NCI-H2196 treated with DMSO at 0.1 percent for 48 hours (cell line): ENCODE measurements around the gene LARP7.
"Not testable (repeated sequence)": the region's sequence is repeated elsewhere in the genome, so short reads cannot be mapped to it uniquely, and the experiment has no call there.

ENCODE experiments used
- DNase-seq: peaks from one replicate; lab custom pipeline; 2025; ENCODE audit not compliant: unreplicated experiment; lab: John Stamatoyannopoulos, UW

LARP7 gene

DNA sequence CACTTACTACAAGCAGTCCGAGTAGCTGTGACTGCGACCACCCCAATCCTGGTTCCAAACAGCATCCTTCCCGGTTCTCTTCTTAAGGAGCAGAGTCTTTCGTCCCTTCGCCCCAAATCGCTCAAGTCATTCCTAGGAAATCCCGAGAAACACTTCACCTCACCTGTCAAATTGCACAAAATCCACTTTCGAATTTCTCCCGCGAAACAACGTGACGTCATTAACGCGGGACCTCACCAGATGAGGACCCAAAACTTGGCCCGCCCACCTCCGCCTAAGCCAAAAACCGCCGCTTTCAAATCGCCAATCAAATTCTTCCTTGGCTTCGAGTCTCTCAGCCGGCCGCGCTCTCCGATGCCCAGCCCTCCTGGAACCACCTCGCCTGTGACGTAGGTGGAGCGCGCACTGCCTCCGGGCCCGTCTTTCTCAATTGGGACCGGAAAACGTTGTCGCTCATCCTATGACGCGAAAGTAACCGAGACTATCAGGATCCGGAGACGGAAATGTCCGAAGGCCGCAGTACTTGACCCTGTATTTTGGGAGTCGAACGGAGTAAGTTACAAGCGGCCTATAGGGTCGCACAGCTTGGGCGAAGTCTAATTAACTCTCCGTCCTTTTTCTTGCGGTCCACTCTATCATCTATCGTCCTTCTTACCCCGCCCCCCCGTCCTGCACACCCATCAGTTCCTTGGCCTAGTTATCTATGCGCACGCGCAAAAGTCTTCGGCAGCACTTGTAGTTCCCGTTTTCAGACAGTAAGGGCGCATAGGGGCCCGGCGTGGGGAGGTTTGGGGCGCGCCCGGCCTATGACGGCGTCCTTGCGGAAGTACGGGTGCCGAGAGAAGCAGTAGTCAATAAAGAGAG is at the start of gene LARP7, which contains the start of gene ZGRF1:
Gene LARP7, plus strand, starts transcription at position 456 of the 864 bp plus-strand sequence. CDS start 7,527 bp downstream, outside the sequence.
Gene ZGRF1, minus strand, starts transcription at position 222 of the 864 bp plus-strand sequence. CDS start 3,733 bp downstream, outside the sequence.
- peak; percentile 84 for DNase-seq

DNA sequence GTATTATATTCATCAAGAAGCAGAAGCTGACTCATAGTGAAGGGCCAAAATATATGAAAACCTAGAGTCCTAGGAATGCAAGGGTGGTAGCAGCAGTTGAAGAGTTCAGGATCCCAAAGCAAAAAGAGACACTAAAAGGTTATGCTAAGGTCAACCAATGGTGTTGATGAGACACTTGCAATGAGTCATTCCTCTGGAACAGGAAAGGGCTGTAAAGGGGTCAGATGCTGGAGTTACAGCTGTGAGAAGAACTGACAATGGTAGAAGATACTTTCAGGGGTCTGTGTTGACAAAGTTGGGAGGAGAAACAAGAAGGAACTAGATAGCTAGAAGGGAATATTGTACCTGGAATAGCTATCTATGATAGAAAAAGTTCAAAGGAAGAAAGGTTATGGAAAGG is 47.7 kb upstream of the LARP7 start:
- no peak for DNase-seq

DNA sequence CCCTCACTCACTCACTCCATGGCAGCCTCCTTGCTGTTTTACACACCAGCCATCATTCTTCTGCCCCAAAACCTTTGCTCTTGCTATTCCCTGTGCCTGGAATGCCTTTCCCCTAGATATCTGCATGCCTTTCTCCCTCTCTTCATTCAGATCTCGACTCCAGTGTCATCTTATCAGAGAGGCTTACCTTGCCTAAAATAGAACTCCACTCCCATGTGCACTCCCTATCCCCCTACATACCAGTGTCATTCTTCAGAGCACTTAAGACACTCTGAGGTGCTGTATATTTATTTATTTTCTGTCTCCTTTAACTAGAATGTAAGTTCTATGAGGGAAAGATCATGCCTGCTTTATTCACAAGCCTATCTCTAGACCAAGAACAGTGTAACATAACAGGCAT is 45.4 kb upstream of the LARP7 start:
- no peak for DNase-seq

DNA sequence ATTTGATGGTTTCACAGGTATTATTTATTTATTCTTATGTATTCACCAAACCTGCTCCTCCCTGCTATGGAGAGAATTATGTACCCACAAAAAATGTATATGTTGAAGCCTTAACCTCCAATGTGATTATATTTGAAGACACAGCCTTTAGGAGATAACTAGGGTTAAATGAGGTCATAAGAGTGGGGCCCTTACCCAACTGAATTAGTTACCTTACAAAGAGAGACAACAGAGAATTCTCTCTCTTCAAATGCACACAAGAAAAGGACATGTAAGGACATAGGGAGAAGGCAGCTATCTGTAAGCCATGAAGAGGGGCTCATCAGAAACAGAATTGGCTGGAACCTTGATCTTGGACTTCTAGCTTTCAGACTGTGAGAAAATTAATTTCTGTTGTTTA is 44.2 kb upstream of the LARP7 start:
- no peak for DNase-seq

DNA sequence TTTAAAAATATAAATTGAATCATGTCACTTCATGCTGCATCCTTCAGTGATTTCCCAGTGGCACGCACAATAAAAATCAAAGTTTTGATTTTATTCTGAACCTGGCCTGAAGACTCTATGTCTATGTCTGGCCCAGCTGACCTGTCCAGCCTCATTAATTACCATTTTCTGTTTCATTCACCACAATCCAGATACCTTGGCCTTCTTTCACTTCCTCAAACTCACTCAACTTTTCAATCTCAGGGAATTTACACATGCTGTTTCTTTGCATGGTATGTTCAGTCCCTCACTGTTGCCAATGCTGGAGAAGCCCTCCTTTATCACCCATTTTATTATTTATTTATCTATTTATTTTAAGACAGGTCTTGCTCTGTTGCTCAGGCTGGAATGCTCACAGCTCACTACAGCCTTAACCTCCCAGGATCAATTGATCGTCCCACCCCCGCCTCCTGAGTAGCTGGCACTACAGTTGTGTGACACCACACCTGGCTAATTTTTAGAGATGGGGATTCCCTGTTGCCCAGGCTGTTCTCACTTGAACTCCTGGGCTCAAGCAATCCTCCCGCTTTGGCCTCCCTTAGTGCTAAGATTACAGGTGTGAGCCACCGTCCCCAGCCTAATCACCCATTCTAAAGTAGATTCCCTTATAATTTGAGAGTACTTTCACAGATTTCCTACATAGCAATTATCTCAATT is 43.4 kb upstream of the LARP7 start:
- DNase-seq: no peak

DNA sequence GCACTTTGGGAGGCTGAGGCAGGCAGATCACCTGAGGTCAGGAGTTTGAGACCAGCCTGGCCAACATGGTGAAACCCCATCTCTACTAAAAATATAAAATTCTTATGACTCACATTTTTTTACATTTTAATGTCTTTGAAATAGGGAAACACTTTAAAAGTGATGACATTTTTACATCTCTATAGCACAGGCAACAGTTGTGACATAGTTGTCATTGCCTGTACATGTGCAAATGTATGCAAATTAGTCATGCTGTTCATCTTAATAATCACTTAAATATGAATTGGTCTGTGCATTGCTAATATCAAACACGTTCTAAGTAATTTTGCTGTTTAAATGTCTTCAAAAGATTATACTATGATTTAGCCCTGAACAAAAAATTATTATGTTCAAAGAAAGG is 42.0 kb upstream of the LARP7 start:
- no peak for DNase-seq

DNA sequence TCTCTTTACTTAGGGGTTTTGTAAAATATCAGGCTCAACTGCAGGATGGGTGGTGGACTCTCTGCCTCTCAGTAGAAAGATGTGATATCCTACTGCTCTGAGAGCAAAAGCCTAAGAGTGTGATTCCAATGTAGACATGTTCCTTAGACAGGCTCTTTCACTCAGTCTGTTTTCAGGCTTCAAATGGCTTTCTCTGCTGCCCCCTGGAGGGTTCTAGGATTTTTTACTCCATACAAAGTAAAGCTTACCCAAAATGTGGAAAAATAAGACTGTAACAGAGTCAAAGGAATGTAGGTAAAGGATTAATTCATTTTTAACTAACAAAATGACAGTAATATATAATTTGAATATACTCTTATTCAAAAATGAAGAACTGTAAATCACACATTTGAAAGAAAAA is 32.4 kb upstream of the LARP7 start:
- DNase-seq: peak; percentile 6

DNA sequence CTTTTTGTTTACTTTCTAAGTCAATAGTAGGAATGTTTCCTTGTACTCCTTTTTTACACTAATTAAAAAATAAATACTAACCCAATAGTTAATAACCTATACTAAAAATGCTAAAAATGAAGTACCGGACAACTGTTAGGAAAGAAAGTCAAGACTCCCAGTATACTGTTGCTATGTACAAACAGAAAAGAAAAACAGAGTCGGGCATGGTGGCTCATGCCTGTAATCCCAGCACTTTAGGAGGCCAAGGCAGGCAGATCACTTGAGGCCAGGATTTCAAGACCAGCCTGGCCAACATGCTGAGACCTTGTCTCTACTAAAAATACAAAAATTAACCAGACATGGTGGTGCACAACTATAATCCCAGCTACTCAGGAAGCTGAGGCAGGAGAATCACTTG is 24.1 kb upstream of the LARP7 start:
- not testable (repeated sequence) for DNase-seq

DNA sequence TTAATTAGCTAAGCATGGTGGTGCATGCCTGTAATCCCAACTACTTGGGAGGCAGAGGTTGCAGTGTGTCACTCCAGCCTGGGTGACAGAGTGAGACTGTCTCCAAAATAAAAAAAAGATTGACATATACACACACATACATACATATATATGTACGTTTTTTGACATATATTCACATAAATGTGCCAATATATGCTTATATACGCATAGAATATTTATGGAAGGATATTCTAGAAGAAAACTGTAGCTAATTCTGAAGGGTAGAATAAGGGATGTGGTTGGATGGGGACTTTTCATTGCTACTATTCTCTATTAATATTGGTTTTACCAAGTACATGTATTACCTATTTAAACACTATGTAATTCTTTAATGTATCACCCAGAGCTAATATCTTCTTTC is 20.0 kb upstream of the LARP7 start:
- no peak for DNase-seq

DNA sequence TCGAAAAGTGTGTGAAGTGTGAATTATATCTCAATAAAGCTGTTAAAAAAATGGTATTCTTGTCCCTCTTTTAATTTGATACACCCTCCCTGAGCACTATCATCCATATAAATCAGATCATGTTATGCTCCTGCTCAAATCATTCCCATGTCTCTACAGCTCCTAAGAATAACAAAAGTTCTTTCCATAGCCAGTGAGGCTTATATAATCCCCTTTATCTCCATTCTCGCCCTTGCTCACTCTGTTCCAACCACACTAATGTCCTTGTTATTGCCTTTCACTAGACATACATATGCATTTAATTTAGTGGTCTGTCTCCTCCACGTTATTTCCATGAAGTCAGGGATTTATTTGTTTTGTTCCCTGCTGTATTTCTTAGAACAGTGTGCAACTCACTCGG is 10.7 kb upstream of the LARP7 start:
- no peak for DNase-seq

DNA sequence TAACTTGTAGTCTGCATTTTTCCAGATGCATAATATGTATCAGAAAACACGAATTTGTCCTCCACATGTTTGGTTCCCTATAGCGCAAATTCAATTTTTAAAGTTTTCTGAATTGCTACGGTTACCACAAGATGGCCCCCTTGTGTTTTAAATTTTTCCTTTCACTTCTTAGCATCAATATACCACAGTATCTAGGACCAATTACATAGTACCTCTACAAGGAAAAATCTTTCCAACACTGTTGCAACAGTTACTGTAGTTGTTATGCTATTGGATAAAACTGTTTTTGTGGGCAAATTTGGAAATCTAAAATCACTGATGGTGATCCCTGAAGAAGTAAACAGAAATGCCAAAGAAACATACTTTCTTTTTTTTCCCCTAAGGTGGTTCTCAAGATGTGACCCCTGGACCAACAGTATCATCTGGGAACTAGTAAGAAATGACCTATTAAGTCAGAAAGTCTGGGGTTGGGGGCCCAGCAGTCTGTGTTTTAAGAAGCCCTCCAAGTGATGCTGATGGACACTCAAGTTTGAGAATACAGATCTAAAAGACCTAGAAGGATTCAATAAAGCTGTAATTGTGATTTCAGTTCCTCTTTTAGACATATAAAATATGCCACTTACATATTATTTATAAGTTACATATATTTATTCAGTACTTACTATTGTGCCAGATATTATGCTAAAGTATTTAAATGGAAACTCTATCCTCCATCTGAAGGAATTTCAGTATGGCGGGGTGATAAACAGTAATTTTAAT is 3.3 kb upstream of the LARP7 start:
- peak; percentile 0 for DNase-seq

DNA sequence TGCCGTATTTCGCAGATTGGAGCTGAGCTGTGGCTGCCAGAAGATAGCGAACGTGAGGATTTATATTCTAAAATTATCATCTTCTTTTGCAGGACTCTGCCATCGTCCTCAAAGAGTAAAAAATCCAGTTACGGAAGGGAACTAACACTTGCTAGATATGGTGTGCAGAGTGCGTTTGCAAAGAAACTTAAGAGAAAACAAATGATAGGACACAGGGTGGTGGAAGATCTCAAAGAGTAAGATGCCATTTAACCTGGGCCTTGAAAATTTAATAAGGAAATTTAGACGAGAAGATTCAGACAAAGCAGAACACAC is 566 bp downstream of the LARP7 start:
- no peak for DNase-seq

DNA sequence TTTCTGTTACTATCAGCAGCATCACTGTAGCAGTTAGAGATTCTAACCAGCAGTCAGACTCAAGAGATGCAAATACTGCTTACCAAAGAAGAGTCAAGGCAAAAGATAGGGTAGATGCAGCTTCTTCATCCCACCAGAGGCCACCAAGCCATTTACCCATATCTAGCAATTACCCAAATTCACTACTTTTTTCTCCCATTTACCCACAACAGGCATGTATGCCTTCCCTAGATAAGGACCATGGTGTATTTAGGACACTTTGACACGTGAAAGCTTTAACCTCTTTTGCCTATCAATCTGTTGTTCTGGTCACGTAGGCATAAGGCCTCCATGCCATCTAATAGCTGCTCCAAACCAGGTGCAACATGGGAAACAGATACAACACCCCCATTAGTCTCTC is 5.6 kb downstream of the LARP7 start:
- DNase-seq: no peak

DNA sequence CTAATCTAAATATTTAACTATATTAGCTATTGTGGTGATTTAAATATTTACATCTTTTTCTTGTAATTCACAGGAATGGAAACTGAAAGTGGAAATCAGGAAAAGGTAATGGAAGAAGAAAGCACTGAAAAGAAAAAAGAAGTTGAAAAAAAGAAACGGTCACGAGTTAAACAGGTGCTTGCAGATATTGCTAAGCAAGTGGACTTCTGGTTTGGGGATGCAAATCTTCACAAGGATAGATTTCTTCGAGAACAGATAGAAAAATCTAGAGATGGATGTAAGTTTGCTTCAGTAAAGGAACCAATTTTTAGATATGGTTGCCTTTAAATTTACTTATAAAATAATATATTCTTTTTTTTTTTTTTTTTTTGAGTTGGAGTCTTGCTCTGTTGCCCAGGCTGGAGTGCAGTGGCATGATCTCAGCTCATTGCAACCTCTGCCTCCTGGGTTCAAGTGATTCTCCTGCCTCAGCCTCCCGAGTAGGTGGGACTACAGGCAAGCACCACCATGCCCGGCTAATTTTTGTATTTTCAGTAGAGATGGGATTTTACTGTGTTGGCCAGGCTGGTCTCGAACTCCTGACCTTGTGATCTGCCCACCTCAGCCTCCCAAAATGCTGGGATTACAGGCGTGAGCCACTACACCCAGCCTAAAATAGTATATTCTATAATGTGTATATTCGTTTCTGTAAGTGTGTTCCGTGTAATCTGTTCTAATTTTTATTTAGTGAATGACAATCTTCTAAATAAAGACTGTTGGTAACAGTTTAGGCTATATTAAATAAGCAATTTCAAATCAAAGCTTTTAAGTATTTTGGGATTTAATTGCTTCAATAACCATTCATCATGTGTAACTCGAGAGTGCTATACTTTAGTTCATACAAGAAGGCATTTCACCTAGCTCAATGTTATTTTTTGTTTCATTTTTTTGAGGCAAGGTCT is 7.9 kb downstream of the LARP7 start:
- not testable (repeated sequence) for DNase-seq

DNA sequence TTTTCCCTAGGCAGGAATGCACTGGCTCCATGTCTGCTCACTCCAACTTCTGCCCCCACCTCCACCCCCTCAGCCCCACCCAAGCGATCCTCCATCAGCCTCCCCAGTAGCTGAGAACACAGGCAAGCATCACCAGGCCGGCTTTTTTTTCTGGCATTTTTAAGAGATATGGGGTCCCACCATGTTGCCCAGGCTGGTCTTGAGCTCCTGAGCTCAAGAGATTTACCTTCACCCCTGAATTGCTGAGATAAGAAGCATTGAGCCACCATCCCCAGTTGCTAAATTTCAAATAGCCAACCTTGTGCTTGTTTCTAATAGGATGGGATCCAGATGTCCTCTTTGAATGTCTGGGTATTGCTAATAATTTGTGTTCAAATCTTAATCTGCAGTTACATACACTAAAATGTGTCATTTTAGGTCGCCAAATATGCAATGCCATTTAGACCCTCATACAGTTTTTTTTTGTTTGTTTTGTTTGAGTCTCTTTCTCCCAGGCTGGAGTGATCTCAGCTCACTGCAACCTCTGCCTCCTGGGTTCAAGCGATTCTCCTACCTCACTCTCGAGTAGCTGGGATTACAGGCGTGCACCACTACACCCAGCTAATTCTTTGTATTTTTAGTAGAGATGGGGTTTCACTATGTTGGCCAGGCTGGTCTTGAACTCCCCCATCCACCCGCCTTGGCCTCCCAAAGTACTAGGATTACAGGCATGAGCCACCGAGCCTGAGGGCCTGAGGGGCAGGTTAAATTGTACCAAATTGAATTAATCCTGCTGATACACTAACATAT is 8.8 kb downstream of the LARP7 start:
- DNase-seq: no peak

DNA sequence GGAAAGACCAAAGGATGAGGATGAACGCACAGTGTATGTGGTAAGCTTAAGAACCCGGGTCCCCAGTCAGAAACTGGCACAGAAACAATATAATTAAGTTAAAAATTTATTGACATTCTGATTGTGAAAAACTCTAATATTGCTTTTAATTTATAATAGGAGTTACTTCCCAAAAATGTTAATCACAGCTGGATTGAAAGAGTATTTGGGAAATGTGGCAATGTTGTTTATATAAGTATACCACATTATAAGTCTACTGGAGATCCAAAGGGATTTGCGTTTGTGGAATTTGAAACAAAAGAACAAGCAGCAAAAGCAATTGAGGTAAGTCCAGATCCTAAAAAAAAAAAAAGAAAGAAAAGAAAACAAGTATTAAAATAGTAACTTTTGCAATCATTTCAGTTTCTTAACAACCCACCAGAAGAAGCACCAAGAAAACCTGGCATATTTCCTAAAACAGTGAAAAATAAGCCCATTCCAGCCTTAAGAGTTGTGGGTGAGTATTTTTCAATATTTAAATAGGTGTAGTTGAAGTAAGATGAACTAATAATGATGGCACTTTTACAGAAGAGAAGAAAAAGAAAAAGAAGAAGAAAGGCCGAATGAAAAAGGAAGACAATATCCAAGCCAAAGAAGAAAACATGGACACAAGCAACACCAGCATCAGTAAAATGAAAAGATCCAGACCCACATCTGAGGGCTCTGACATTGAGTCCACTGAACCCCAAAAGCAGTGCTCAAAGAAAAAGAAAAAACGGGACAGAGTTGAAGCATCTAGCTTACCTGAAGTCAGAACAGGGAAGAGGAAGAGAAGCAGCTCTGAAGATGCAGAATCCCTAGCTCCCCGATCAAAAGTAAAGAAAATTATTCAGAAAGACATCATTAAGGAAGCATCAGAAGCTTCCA is 9.9 kb downstream of the LARP7 start:
- DNase-seq: no peak

DNA sequence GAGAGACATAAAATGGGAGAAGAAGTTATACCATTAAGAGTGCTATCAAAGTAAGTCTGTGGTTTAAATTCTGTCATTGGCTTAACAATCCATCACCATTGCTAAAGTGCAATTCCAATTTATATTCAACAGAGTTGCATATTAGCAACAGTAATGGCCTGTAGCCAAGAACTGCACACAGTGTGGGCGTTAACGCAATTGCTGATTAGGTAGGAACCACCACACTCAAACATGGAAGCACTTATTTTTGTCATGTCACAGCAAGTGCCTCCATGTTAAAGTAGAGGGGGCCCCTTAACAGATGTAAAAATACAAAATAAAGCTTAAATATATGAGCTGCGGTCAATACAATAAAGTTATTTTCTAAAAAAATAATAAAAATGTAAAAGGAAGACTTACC is 10.8 kb downstream of the LARP7 start:
- no peak for DNase-seq

DNA sequence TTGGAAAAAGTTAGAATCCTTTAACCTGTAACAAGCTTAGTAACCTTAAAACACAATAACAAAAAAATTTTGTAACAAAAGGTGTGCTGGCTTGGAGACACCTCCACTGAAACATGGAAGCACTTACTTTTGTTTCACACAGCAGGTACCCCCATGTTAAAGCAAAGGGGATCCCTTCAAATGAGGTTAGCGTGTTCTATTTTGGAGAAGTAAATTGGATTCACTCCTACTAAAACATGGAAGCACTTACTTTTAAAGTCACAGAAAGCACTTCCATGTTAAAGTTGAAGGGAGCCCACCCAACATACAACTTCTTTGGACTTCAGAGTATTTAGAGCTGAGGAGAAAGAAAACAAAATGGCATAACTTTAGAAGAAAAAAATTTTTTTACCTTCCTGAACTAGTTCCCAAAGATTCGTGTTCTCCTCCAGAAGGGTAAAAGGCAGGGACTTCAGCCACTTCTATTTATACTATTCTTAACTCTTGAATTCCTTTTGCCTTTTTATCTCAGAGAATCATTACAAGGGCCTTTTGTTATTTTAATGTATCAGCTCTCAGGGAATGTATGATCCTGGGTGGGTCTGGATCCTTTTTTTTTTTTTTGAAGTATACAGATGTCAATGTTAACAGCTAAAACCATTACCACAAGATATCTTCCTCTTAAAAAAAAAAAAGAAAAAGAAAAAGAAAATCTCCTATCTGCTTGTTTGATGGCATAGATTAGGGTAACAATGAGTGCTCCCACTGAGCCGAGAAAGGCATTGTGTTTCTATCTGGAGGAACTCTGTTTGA is 11.5 kb downstream of the LARP7 start:
- DNase-seq: no peak
